A549 (cell line): ENCODE results near the gene SMG9. TPM values are rescaled to one million over a fixed set of nuclear protein-coding genes. Genes with fewer than 3 reads are reported as not detected.

Experiments
- ATAC-seq, 2 experiments: fragments of 200-7000 bp in 1 of 2; fragments of >200 bp in 1 of 2; cut with Nextera tagmentation in 1 of 2; cut with Tn5 transposase in 1 of 2; 3 replicates each; pipeline versions ENCODE4 v1.8.0 to v1.9.1; 2018 to 2020; ENCODE audit warnings: mild to moderate bottlenecking in 1 of 2, moderate library complexity in 1 of 2
- CTCF ChIA-PET: fragments of 300-600 bp; sonication (Branson Sonifier 250); formaldehyde crosslinking; extraction: SDS; loops from one replicate; lab custom pipeline; 2021; ENCODE audit warnings: antibody characterized with exemption, inconsistent platforms; lab: Yijun Ruan, JAX
- POLR2A ChIA-PET: fragments of 350-600 bp; formaldehyde crosslinking; extraction: SDS; loops from one replicate; lab custom pipeline; 2021; ENCODE audit warnings: antibody characterized with exemption, inconsistent platforms; lab: Yijun Ruan, JAX
- DNase-seq, 2 experiments: peaks; one replicate each; pipeline versions ENCODE4 v3.0.0 to v3.0.0-alpha.2; 2011 to 2016; ENCODE audit warnings: low read depth in 1 of 2, low spot score in 1 of 2
- FAIRE-seq: peaks from 2 replicates; lab custom pipeline; 2011; peaks lifted over from hg19 to GRCh38; lab: Jason Lieb, UNC
- H3K27ac ChIP-seq, 2 experiments: fragments of >200 bp; sonication (Bioruptor Twin); formaldehyde crosslinking; 3 replicates each; pipeline ENCODE4 v1.5.1; 2016 to 2017
- H3K4me1 ChIP-seq: fragments of >200 bp; sonication (Bioruptor Twin); formaldehyde crosslinking; 3 replicates; pipeline ENCODE4 v1.6.1; 2016
- H3K4me2 ChIP-seq: fragments of >200 bp; sonication (Bioruptor Twin); formaldehyde crosslinking; 3 replicates; pipeline ENCODE4 v1.6.1; 2016
- H3K4me3 ChIP-seq: fragments of >200 bp; sonication (Bioruptor Twin); formaldehyde crosslinking; 3 replicates; pipeline ENCODE4 v1.5.1; 2016
- H3K9me3 ChIP-seq: fragments of >200 bp; sonication (Bioruptor Twin); formaldehyde crosslinking; 3 replicates; pipeline ENCODE4 v1.6.1; 2016
- ATOH8 ChIP-seq: fragments of 250-450 bp; sonication (Bioruptor Pico); IDR thresholded peaks from 2 replicates; pipeline ENCODE4 v1.5.0; 2020; ENCODE audit warnings: low read depth, mild to moderate bottlenecking, moderate library complexity
- BCL3 ChIP-seq: fragments of >200 bp; sonication (Bioruptor Twin); formaldehyde crosslinking; IDR thresholded peaks from 3 replicates; pipeline ENCODE4 v1.6.1; 2016
- BHLHE40 ChIP-seq: IDR thresholded peaks from 2 replicates; pipeline ENCODE4 v1.6.1; 2012; ENCODE audit warnings: low read depth, low read length, inconsistent platforms
- CEBPB ChIP-seq, 2 experiments: fragments of >200 bp in 1 of 2; sonication (Bioruptor Twin) in 1 of 2; formaldehyde crosslinking in 1 of 2; IDR thresholded peaks; 2 replicates each; pipeline ENCODE4 v1.6.1; 2012 to 2016
- CHD4 ChIP-seq: fragments of 200-600 bp; sonication (generic); IDR thresholded peaks from 2 replicates; pipeline ENCODE4 v1.6.1; 2016; ENCODE audit warnings: antibody characterized with exemption, mild to moderate bottlenecking, borderline replicate concordance
- ELK1 ChIP-seq: fragments of 150-350 bp; IDR thresholded peaks from 2 replicates; pipeline ENCODE4 v1.6.1; 2014; ENCODE audit warnings: low read depth, mild to moderate bottlenecking, low read length
- EP300 ChIP-seq, 2 experiments: fragments of >200 bp; sonication (Bioruptor Twin); formaldehyde crosslinking; IDR thresholded peaks; 2 replicates in 1 of 2; 3 replicates in 1 of 2; pipeline ENCODE4 v1.6.1; 2016 to 2017
- HDAC2 ChIP-seq: fragments of 200-600 bp; sonication (generic); IDR thresholded peaks from 2 replicates; pipeline ENCODE4 v1.6.1; 2016
- HOXA7 ChIP-seq: fragments of 250-450 bp; sonication (Bioruptor Pico); IDR thresholded peaks from 2 replicates; pipeline ENCODE4 v1.5.0; 2020; ENCODE audit warnings: mild to moderate bottlenecking, moderate library complexity
- JUNB ChIP-seq: fragments of >200 bp; sonication (Bioruptor Twin); formaldehyde crosslinking; IDR thresholded peaks from 2 replicates; pipeline ENCODE4 v1.6.1; 2016
- KDM5A ChIP-seq: fragments of 200-600 bp; sonication (generic); IDR thresholded peaks from 2 replicates; pipeline ENCODE4 v1.6.1; 2016; ENCODE audit warnings: antibody characterized with exemption, mild to moderate bottlenecking
- NFE2L2 ChIP-seq: fragments of 150-350 bp; conservative IDR thresholded peaks from 2 replicates; pipeline ENCODE4 v1.6.1; 2014; ENCODE audit warnings: low read length
- NPAS2 ChIP-seq: fragments of 250-450 bp; sonication (Bioruptor Pico); IDR thresholded peaks from 2 replicates; pipeline ENCODE4 v1.8.0; 2022; ENCODE audit warnings: mild to moderate bottlenecking, moderate library complexity, borderline replicate concordance
- POLR2AphosphoS2 ChIP-seq: conservative IDR thresholded peaks from 2 replicates; pipeline ENCODE4 v1.6.1; 2012; ENCODE audit warnings: low read length, improper control_type of control experiment, inconsistent platforms
- RAD21 ChIP-seq, 2 experiments: fragments of >200 bp in 1 of 2; sonication (Bioruptor Twin) in 1 of 2; formaldehyde crosslinking in 1 of 2; IDR thresholded peaks in 1 of 2; conservative IDR thresholded peaks in 1 of 2; 2 replicates in 1 of 2; 3 replicates in 1 of 2; pipeline ENCODE4 v1.6.1; 2012 to 2018; ENCODE audit warnings: inconsistent platforms in 1 of 2
- RARB ChIP-seq: fragments of 250-450 bp; sonication (Bioruptor Pico); IDR thresholded peaks from 2 replicates; pipeline ENCODE4 v1.8.0; 2021; ENCODE audit warnings: mild to moderate bottlenecking, moderate library complexity
- REST ChIP-seq: fragments of 200-600 bp; sonication (generic); IDR thresholded peaks from 2 replicates; pipeline ENCODE4 v1.6.1; 2016; ENCODE audit warnings: antibody characterized with exemption, mild to moderate bottlenecking, moderate library complexity
- SMC3 ChIP-seq: fragments of >200 bp; sonication (Bioruptor Twin); formaldehyde crosslinking; IDR thresholded peaks from 3 replicates; pipeline ENCODE4 v1.6.1; 2018; ENCODE audit warnings: inconsistent platforms
- TFCP2L1 ChIP-seq: fragments of 250-450 bp; sonication (Bioruptor Pico); IDR thresholded peaks from 2 replicates; pipeline ENCODE4 v1.5.0; 2021; ENCODE audit warnings: mild to moderate bottlenecking
- TP53 ChIP-seq: fragments of 250-450 bp; sonication (Bioruptor Pico); IDR thresholded peaks from 2 replicates; pipeline ENCODE4 v1.5.0; 2021; ENCODE audit warnings: mild to moderate bottlenecking, moderate library complexity
- ZC3H11A ChIP-seq: fragments of 450-650 bp; IDR thresholded peaks from 2 replicates; pipeline ENCODE4 v1.6.1; 2014; ENCODE audit warnings: antibody characterized with exemption, mild to moderate bottlenecking
- ZSCAN20 ChIP-seq: fragments of 250-450 bp; sonication (Bioruptor Pico); IDR thresholded peaks from 2 replicates; pipeline ENCODE4 v1.8.0; 2022; ENCODE audit warnings: mild to moderate bottlenecking, moderate library complexity
- WGBS: methylation state at CpG from one replicate; pipeline ENCODE4 v1.1.6; 2017; ENCODE audit errors: missing lambda C conversion rate; 5-methylcytosine and 5-hydroxymethylcytosine counted together
- polyA plus RNA-seq, 4 experiments: library from polyadenylated mRNA; depleted of rRNA in 3 of 4; stranded (reverse); fragments of >200 nt; fragmentation: RNase III in 1 of 4; extraction: RNeasy Plus Mini Kit Qiagen cat#74134 plus additional on column Dnase treatment in 1 of 4; gene quantifications; 2 replicates in 3 of 4; 3 replicates in 1 of 4; pipeline ENCODE4 v1.2.3, GENCODE V29; 2011 to 2017

Gene SMG9
- polyA plus RNA-seq, 2 of the 4 experiments (the other 2 are of a cell fraction) = 14.2 to 44.2 TPM

DNA sequence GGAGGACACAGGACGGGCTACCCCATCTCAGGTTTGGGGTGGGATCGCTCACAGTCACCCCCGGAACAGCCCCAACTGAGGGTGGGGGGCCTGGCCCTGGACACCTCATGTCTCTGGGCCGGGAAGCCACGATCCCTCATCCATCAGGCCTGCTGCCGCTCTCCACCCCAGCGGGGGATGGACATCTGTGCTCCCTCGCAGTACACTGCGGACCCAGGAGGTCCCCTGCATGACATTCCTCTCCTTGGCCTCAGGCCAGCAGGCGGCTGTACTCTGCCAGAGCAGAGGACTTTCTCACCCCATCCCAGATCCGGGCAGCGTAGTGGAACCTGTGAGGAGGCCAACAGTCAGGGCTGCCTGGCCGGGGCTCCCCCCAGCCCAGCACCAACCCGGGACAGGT is 23.4 kb downstream of the SMG9 start:
- ATAC-seq (no peak), FAIRE-seq (no peak), DNase-seq (no peak)
- WGBS = 88% methylated on average over 12 of the region's 14 CpGs
- ChIA-PET POLR2A (no interaction called here), CTCF (interaction anchor here (0.7 to 19.0 kb wide), 4 partner anchors 14 to 30 kb away, joined by 3 to 340 read pairs (median 44); partner anchors contain the start of gene SMG9)
- no peak for TF ChIP-seq HOXA7
- Histone ChIP-seq H3K4me3 (no peak overlapping the region), H3K4me2 (no peak overlapping the region), H3K9me3 (no peaks in the 10 kb centered on the region), H3K4me1 (no peaks in the 10 kb centered on the region), H3K27ac (no peak overlapping the region)

DNA sequence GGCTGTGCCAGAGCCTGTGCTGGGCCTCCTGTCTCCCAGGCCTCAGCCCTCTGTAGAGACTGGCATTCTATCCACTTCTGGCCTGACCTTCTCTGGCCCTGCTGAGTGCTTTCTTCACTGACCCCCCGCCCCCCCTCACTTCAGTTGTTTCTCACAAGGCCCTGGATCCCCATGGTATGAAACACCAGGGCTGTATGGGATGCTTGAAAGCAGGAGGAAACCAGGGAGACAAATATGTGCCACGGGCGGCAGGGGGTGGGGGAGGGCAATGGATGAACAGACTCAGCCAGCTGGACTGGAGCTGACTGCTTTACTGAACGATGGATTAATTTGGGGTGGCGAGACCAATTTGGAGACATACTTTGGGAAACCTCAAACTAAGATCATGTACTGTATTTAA is 24.8 kb downstream of the SMG9 start:
- H3K9me3 ChIP-seq = no peaks in the 10 kb centered on the region
- H3K4me3 ChIP-seq = no peak overlapping the region
- CTCF ChIA-PET = interaction anchor here (0.6 to 19.0 kb wide), 7 partner anchors 8 to 251 kb away, joined by 3 to 340 read pairs (median 6); partner anchors contain the start of gene SMG9
- H3K4me2 ChIP-seq = no peak overlapping the region
- no peak for FAIRE-seq
- H3K27ac ChIP-seq = no peak overlapping the region
- no peak for DNase-seq
- no peaks in the 10 kb centered on the region for H3K4me1 ChIP-seq
- 91% methylated on average over 5 of the region's 5 CpGs for WGBS
- TF ChIP-seq BHLHE40 = no peak
- TF ChIP-seq ELK1 = no peak
- TF ChIP-seq CEBPB (IDR thresholded peaks at IDR 0.05) = no peak
- no peak for TF ChIP-seq HOXA7
- no peak for TF ChIP-seq ATOH8 (CRISPR knock-in tag)
- TF ChIP-seq NFE2L2 = no peak
- no peak for TF ChIP-seq RARB (CRISPR knock-in tag)
- TF ChIP-seq NPAS2 (CRISPR knock-in tag) = no peak
- TF ChIP-seq REST = no peak
- no peak for TF ChIP-seq ZSCAN20 (CRISPR knock-in tag)
- TF ChIP-seq BCL3 = no peak
- TF ChIP-seq, all 56 proteins: peak for 0
- ATAC-seq = no peak
- POLR2A ChIA-PET = interaction anchor here (0.6 to 0.9 kb wide), 2 partner anchors 24 to 61 kb away, joined by 4 read pairs; partner anchors contain the start of gene SMG9

GRCh38 chr19:43727593-43727853 is 27.2 kb downstream of the SMG9 start:
- FAIRE-seq = no peak
- H3K4me3 ChIP-seq = no peak overlapping the region
- CTCF ChIA-PET = interaction anchor here (0.8 to 2.2 kb wide), 6 partner anchors 9 to 133 kb away, joined by 3 to 7 read pairs (median 4); partner anchors contain the start of gene PLAUR

More at GRCh38 chr19:43727593-43727853, 27.2 kb downstream of the SMG9 start:
- Histone ChIP-seq H3K27ac (no peak overlapping the region), H3K4me2 (no peak overlapping the region), H3K4me1 (no peaks in the 10 kb centered on the region), H3K9me3 (no peaks in the 10 kb centered on the region)
- POLR2A ChIA-PET = no interaction called here
- TF ChIP-seq TFCP2L1 = no peak
- no peak for TF ChIP-seq JUNB
- no peak for TF ChIP-seq ZC3H11A
- no peak for TF ChIP-seq KDM5A
- TF ChIP-seq ELK1 = no peak
- TF ChIP-seq EP300 (IDR thresholded peaks at IDR 0.05) = no peak
- TF ChIP-seq POLR2AphosphoS2 = no peak
- no peak for TF ChIP-seq RAD21 (conservative IDR thresholded peaks at IDR 0.05 in 1 of 2, IDR thresholded peaks at IDR 0.05 in 1 of 2)
- no peak for TF ChIP-seq ATOH8 (CRISPR knock-in tag)
- TF ChIP-seq RARB (CRISPR knock-in tag) = no peak
- no peak for TF ChIP-seq HOXA7
- TF ChIP-seq CHD4 = no peak
- TF ChIP-seq CEBPB (IDR thresholded peaks at IDR 0.05) = no peak
- no peak for TF ChIP-seq HDAC2
- no peak for TF ChIP-seq TP53 (CRISPR knock-in tag)
- TF ChIP-seq SMC3 = no peak
- DNase-seq (no peak), ATAC-seq (peak in 1 of 2 experiments; percentile 14; a peak in 1 of 6 replicates)
- WGBS = 98% methylated on average over 4 of the region's 4 CpGs
